Body of pancreas (tissue), 4 donors: ENCODE results near the gene CIDEC. TPM values are rescaled to one million over a fixed set of nuclear protein-coding genes. Genes with fewer than 3 reads are reported as not detected.

Experiments
- ATAC-seq: fragments of 150-250 bp; one replicate; pipeline ENCODE4 v1.9.1; 2016
- DNase-seq, 4 donors: peaks; one replicate each; pipeline ENCODE4 v3.0.0-alpha.2; 2019
- H3K27ac ChIP-seq, 4 donors: fragments of 200-600 bp; sonication (generic); 1 replicate in 3 of 4; 2 replicates in 1 of 4; pipeline versions ENCODE4 v1.5.1 to v1.6.1; 2016 to 2019; ENCODE audit warnings: mild to moderate bottlenecking in 1 of 4, mixed read lengths in 1 of 4, moderate library complexity in 1 of 4
- H3K27me3 ChIP-seq, 2 donors: fragments of 200-600 bp; sonication (generic); one replicate each; pipeline ENCODE4 v1.6.0; 2016; ENCODE audit warnings: mild to moderate bottlenecking in 1 of 2
- H3K36me3 ChIP-seq, 2 donors: fragments of 200-600 bp; sonication (generic); replicated peaks in 1 of 2; 2 replicates each; pipeline ENCODE4 v1.5.1; 2016; ENCODE audit warnings: low read depth in 2 of 2; ENCODE audit not compliant: insufficient read depth in 1 of 2
- H3K4me1 ChIP-seq: fragments of 200-600 bp; sonication (generic); one replicate; pipeline ENCODE4 v1.6.0; 2016
- H3K4me3 ChIP-seq, 2 donors: fragments of 200-600 bp; sonication (generic); 1 replicate in 1 of 2; 2 replicates in 1 of 2; pipeline ENCODE4 v1.5.1; 2016 to 2019
- H3K9me3 ChIP-seq, 3 donors: fragments of 200-600 bp; sonication (generic); 1 replicate in 2 of 3; 2 replicates in 1 of 3; pipeline ENCODE4 v1.5.1; 2016
- POLR2A ChIP-seq, 3 donors: fragments of 450-650 bp; IDR thresholded peaks; one replicate each; pipeline ENCODE4 v1.6.1; 2016; ENCODE audit warnings: antibody characterized with exemption in 3 of 3, mild to moderate bottlenecking in 2 of 3
- WGBS, 2 donors: methylation state at CpG; one replicate each; pipeline ENCODE4 v1.1.5; 2017; 5-methylcytosine and 5-hydroxymethylcytosine counted together
- intact Hi-C: fragments of 100-400 bp; cut with DNase I; formaldehyde crosslinking; loops from one replicate; pipeline ENCODE4 v1.15.1; 2023
- total RNA-seq, 2 donors: library from RNA; depleted of rRNA; stranded (reverse); fragments of >200 nt; gene quantifications; one replicate each; pipeline ENCODE4 v1.1.0, GENCODE V29; 2016
- TF ChIP-seq, protein P1 (sequence below), 7 experiments: fragments of 450-650 bp in 4 of 7; fragments of 200-600 bp in 3 of 7; sonication (generic) in 3 of 7; IDR thresholded peaks; one replicate each; pipeline ENCODE4 v1.5.1; 2016 to 2019; ENCODE audit warnings: antibody characterized with exemption in 7 of 7

CIDEC gene
- total RNA-seq, 2 donors from 2014 or later, result 6.5 to 134 TPM

GRCh38 chr3:9909221-9910013, 29.4 kb upstream of the CIDEC start:
- Histone ChIP-seq H3K27me3 (no peaks in the 10 kb centered on the region), H3K36me3 (no peaks in the 10 kb centered on the region), H3K4me3 (no peak overlapping the region), H3K9me3 (no peaks in the 10 kb centered on the region), H3K4me1 (peaks cover 10% of the 10 kb centered on the region), H3K27ac (no peak overlapping the region)
- 72 to 79% methylated on average over 5 to 7 of the region's 7 CpGs for WGBS, 2 donors
- intact Hi-C loops, result no loop called here
- no peak for TF ChIP-seq POLR2A (IDR thresholded peaks at IDR 0.05)
- TF ChIP-seq, protein P1, sequence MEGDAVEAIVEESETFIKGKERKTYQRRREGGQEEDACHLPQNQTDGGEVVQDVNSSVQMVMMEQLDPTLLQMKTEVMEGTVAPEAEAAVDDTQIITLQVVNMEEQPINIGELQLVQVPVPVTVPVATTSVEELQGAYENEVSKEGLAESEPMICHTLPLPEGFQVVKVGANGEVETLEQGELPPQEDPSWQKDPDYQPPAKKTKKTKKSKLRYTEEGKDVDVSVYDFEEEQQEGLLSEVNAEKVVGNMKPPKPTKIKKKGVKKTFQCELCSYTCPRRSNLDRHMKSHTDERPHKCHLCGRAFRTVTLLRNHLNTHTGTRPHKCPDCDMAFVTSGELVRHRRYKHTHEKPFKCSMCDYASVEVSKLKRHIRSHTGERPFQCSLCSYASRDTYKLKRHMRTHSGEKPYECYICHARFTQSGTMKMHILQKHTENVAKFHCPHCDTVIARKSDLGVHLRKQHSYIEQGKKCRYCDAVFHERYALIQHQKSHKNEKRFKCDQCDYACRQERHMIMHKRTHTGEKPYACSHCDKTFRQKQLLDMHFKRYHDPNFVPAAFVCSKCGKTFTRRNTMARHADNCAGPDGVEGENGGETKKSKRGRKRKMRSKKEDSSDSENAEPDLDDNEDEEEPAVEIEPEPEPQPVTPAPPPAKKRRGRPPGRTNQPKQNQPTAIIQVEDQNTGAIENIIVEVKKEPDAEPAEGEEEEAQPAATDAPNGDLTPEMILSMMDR (IDR thresholded peaks at IDR 0.05), result no peak
- DNase-seq, result peak in 1 of 4 donors; percentile 37
- ATAC-seq, result peak; percentile 47

- ATAC-seq, result no peak
- no peak overlapping the region for H3K27ac ChIP-seq
- no peaks in the 10 kb centered on the region for H3K36me3 ChIP-seq
- DNase-seq, result no peak
- H3K27me3 ChIP-seq, result no peaks in the 10 kb centered on the region
- intact Hi-C loops, result no loop called here
- 88 to 100% methylated on average over 2 to 3 of the region's 3 CpGs for WGBS, 2 donors
- peaks cover 10% of the 10 kb centered on the region for H3K4me1 ChIP-seq
- no peaks in the 10 kb centered on the region for H3K9me3 ChIP-seq
- no peak for TF ChIP-seq POLR2A (IDR thresholded peaks at IDR 0.05)
- TF ChIP-seq, protein P1 (IDR thresholded peaks at IDR 0.05), result no peak
- H3K4me3 ChIP-seq, result no peak overlapping the region
These were observed 28.2 kb upstream of the CIDEC start for GRCh38 chr3:9908286-9908685.

- no peaks in the 10 kb centered on the region for H3K9me3 ChIP-seq
- 88 to 91% methylated on average over 5 of the region's 5 CpGs for WGBS, 2 donors
- no peaks in the 10 kb centered on the region for H3K27me3 ChIP-seq
- no peak overlapping the region for H3K27ac ChIP-seq
- peaks cover 27% of the 10 kb centered on the region for H3K4me1 ChIP-seq
- no peak overlapping the region for H3K4me3 ChIP-seq
- ATAC-seq (no peak), DNase-seq (no peak)
- H3K36me3 ChIP-seq, result no peaks in the 10 kb centered on the region
- intact Hi-C loops, result no loop called here
- TF ChIP-seq POLR2A (IDR thresholded peaks at IDR 0.05), result no peak
- TF ChIP-seq, protein P1 (IDR thresholded peaks at IDR 0.05), result no peak
These were observed 26.4 kb upstream of the CIDEC start for GRCh38 chr3:9906480-9906879.

DNA sequence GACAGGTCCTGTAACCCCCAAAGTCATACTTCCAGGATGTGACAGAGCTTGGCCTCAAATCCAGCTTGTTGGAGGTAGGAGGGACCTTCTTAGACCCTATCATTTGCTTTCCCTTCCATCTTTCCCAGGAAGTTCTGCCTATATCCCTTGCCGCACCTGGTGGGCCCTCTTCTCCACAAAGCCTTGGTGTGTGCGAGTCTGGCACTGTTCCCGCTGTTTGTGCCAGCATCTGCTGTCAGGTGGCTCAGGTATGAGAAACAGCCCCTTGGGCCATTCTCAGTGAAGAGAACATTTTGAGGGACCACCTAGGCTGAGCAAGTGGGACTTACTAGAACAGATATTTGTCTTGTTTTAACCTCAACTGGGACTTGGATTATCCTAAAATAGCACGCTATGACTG, 23.9 kb upstream of the CIDEC start:
- TF ChIP-seq, protein P1 (IDR thresholded peaks at IDR 0.05), result no peak
- no peak for TF ChIP-seq POLR2A (IDR thresholded peaks at IDR 0.05)
- peak in 3 of 4 donors; percentile 22 to 62 (median 39) for DNase-seq
- H3K4me1 ChIP-seq, result peaks cover 52% of the 10 kb centered on the region
- ATAC-seq, result no peak
- no peaks in the 10 kb centered on the region for H3K36me3 ChIP-seq
- H3K27ac ChIP-seq, result no peak overlapping the region
- no peak overlapping the region for H3K4me3 ChIP-seq
- 58 to 67% methylated on average over 4 of the region's 4 CpGs for WGBS, 2 donors
- no peaks in the 10 kb centered on the region for H3K27me3 ChIP-seq
- H3K9me3 ChIP-seq, result no peaks in the 10 kb centered on the region
- intact Hi-C loops, result no loop called here

DNA sequence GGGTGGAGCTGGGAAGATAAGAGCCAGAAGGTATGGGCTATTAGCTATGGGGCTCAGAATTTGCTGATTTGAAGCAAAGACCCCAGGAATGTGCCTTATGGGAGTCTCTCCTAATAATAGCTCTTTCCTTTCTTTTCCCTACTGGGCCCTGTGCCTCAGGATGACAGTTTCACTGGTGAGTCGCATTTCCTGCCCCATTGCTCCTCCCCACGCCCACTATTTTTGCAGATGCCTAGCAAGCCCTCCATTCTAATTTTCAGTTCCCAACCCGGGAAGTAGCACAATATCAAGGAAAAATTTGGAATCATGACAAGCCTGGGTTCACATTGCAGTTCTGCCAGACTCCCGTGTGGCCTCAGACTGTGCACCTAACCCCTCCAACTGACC, 23.2 kb upstream of the CIDEC start:
- peak overlapping the region; percentile 58 to 73 (median 66) for H3K27ac ChIP-seq
- WGBS, 2 donors, result 5 to 6% methylated on average over 4 of the region's 4 CpGs
- no peaks in the 10 kb centered on the region for H3K27me3 ChIP-seq
- H3K9me3 ChIP-seq, result no peaks in the 10 kb centered on the region
- H3K4me1 ChIP-seq, result peaks cover 59% of the 10 kb centered on the region
- H3K4me3 ChIP-seq, result peak overlapping the region in 1 of 2 donors; percentile 9
- no peaks in the 10 kb centered on the region for H3K36me3 ChIP-seq
- TF ChIP-seq, protein P1 (IDR thresholded peaks at IDR 0.05), result no peak
- no peak for TF ChIP-seq POLR2A (IDR thresholded peaks at IDR 0.05)
- DNase-seq, result no peak
- no peak for ATAC-seq
- intact Hi-C loops, result no loop called here
